ENCODE results near the gene GSTA3. TPM values are rescaled to one million over a fixed set of nuclear protein-coding genes. Genes with fewer than 3 reads are reported as not detected.
"Not testable (repeated sequence)": the region's sequence is repeated elsewhere in the genome, so short reads cannot be mapped to it uniquely, and the experiment has no call there.

GSTA3 gene
- total RNA-seq, 1 experiment from 2014 or later: not detected

GRCh38 chr6:52922161-52922560, 12.7 kb upstream of the GSTA3 start:
- ATAC-seq (no peak), DNase-seq (no peak)
- no peaks in the 10 kb centered on the region for H3K9me3 ChIP-seq (ENCODE audit: low read length)
- BruUV-seq (replicated peaks): no TSS peak
- H3K36me3 ChIP-seq (ENCODE audit: low read depth, low read length): no peaks in the 10 kb centered on the region
- POLR2A ChIA-PET (ENCODE audit: unreplicated experiment): no interaction called here
- H4K20me1 ChIP-seq (ENCODE audit: low read length): no peaks in the 10 kb centered on the region
- intact Hi-C loops (cut with micrococcal nuclease): no loop called here
- H3K4me2 ChIP-seq (ENCODE audit: low read length): peak overlapping the region; percentile 60
- H2AFZ ChIP-seq (ENCODE audit: low read length): no peak overlapping the region
- no peaks in the 10 kb centered on the region for H3K27me3 ChIP-seq (ENCODE audit: low read length)
- H3K4me1 ChIP-seq (ENCODE audit: insufficient read depth, low read length): peaks cover 37% of the 10 kb centered on the region
- CTCF ChIA-PET: no interaction called here
- no peaks in the 10 kb centered on the region for H3F3A ChIP-seq (ENCODE audit: low read length, unreplicated experiment)
- no peak for TF ChIP-seq EZH2phosphoT487 (IDR thresholded peaks at IDR 0.05; ENCODE audit: borderline replicate concordance, low read length)
- no peak for TF ChIP-seq CTCF (conservative IDR thresholded peaks at IDR 0.05; ENCODE audit: low read depth, low read length)
- TF ChIP-seq EZH2 (IDR thresholded peaks at IDR 0.05; ENCODE audit: low read length, unreplicated experiment): no peak
- H3K79me2 ChIP-seq (ENCODE audit: low read length): no peaks in the 10 kb centered on the region
- no peak overlapping the region for H3K9ac ChIP-seq (ENCODE audit: low read length)
- H3K9me2 ChIP-seq (replicated peaks; ENCODE audit: low read length): no peaks in the 10 kb centered on the region
- no peak overlapping the region for H3K4me3 ChIP-seq (ENCODE audit: low read length)
- H3K27ac ChIP-seq (ENCODE audit: low read length): no peak overlapping the region

GRCh38 chr6:52921743-52922142, 12.2 kb upstream of the GSTA3 start:
- Histone ChIP-seq H3K79me2 (ENCODE audit: low read length) (no peaks in the 10 kb centered on the region), H3K27ac (ENCODE audit: low read length) (no peak overlapping the region), H3K27me3 (ENCODE audit: low read length) (no peaks in the 10 kb centered on the region), H3K4me2 (ENCODE audit: low read length) (peak overlapping the region; percentile 60), H2AFZ (ENCODE audit: low read length) (no peak overlapping the region), H3K9me2 (replicated peaks; ENCODE audit: low read length) (no peaks in the 10 kb centered on the region), H3K36me3 (ENCODE audit: low read depth, low read length) (no peaks in the 10 kb centered on the region), H3F3A (ENCODE audit: low read length, unreplicated experiment) (no peaks in the 10 kb centered on the region), H3K4me3 (ENCODE audit: low read length) (no peak overlapping the region), H3K4me1 (ENCODE audit: insufficient read depth, low read length) (peaks cover 37% of the 10 kb centered on the region), H4K20me1 (ENCODE audit: low read length) (no peaks in the 10 kb centered on the region), H3K9me3 (ENCODE audit: low read length) (no peaks in the 10 kb centered on the region), H3K9ac (ENCODE audit: low read length) (no peak overlapping the region)
- no TSS peak for BruUV-seq (replicated peaks)
- intact Hi-C loops (cut with micrococcal nuclease): no loop called here
- ATAC-seq (no peak), DNase-seq (peak; percentile 58)
- POLR2A ChIA-PET (ENCODE audit: unreplicated experiment): no interaction called here
- TF ChIP-seq CTCF (conservative IDR thresholded peaks at IDR 0.05; ENCODE audit: low read depth, low read length) (no peak), EZH2 (IDR thresholded peaks at IDR 0.05; ENCODE audit: low read length, unreplicated experiment) (no peak), EZH2phosphoT487 (IDR thresholded peaks at IDR 0.05; ENCODE audit: borderline replicate concordance, low read length) (no peak)
- CTCF ChIA-PET: no interaction called here

- ATAC-seq; H3K27me3 ChIP-seq (ENCODE audit: low read length); H3K9ac ChIP-seq (ENCODE audit: low read length); DNase-seq; H2AFZ ChIP-seq (ENCODE audit: low read length); H3K27ac ChIP-seq (ENCODE audit: low read length); H3F3A ChIP-seq (ENCODE audit: low read length, unreplicated experiment); H3K36me3 ChIP-seq (ENCODE audit: low read depth, low read length); H3K9me2 ChIP-seq (replicated peaks; ENCODE audit: low read length); BruUV-seq (replicated peaks); H3K79me2 ChIP-seq (ENCODE audit: low read length); H3K4me2 ChIP-seq (ENCODE audit: low read length); H3K4me3 ChIP-seq (ENCODE audit: low read length); H4K20me1 ChIP-seq (ENCODE audit: low read length); H3K9me3 ChIP-seq (ENCODE audit: low read length); intact Hi-C loops (cut with micrococcal nuclease); CTCF ChIA-PET; POLR2A ChIA-PET (ENCODE audit: unreplicated experiment): not testable (repeated sequence)
- H3K4me1 ChIP-seq (ENCODE audit: insufficient read depth, low read length): peaks cover 30% of the 10 kb centered on the region
Observed at GRCh38 chr6:52919511-52919910, 10.0 kb upstream of the GSTA3 start.

GRCh38 chr6:52918771-52919170, 9.3 kb upstream of the GSTA3 start:
- H3K36me3 ChIP-seq (ENCODE audit: low read depth, low read length); H2AFZ ChIP-seq (ENCODE audit: low read length); ATAC-seq; H3K9ac ChIP-seq (ENCODE audit: low read length); H3F3A ChIP-seq (ENCODE audit: low read length, unreplicated experiment); BruUV-seq (replicated peaks); CTCF ChIA-PET; H3K79me2 ChIP-seq (ENCODE audit: low read length); H3K9me2 ChIP-seq (replicated peaks; ENCODE audit: low read length); POLR2A ChIA-PET (ENCODE audit: unreplicated experiment); H3K4me3 ChIP-seq (ENCODE audit: low read length); H4K20me1 ChIP-seq (ENCODE audit: low read length); DNase-seq; H3K27me3 ChIP-seq (ENCODE audit: low read length); H3K9me3 ChIP-seq (ENCODE audit: low read length): not testable (repeated sequence)
- Histone ChIP-seq H3K27ac (ENCODE audit: low read length) (peak overlapping the region; percentile 25; the same call in 1 of the 2 replicates), H3K4me2 (ENCODE audit: low read length) (peak overlapping the region; percentile 39; the same call in 1 of the 2 replicates), H3K4me1 (ENCODE audit: insufficient read depth, low read length) (peaks cover 30% of the 10 kb centered on the region)
- intact Hi-C loops (cut with micrococcal nuclease): loop anchor here (1.0 kb wide), 1 partner anchor 11 kb away; no protein-coding TSS in a partner anchor

GRCh38 chr6:52918027-52918686, 8.7 kb upstream of the GSTA3 start:
- H4K20me1 ChIP-seq (ENCODE audit: low read length); H3K4me3 ChIP-seq (ENCODE audit: low read length); H2AFZ ChIP-seq (ENCODE audit: low read length); H3F3A ChIP-seq (ENCODE audit: low read length, unreplicated experiment); H3K9me2 ChIP-seq (replicated peaks; ENCODE audit: low read length); H3K9me3 ChIP-seq (ENCODE audit: low read length); H3K36me3 ChIP-seq (ENCODE audit: low read depth, low read length); H3K9ac ChIP-seq (ENCODE audit: low read length); BruUV-seq (replicated peaks); H3K79me2 ChIP-seq (ENCODE audit: low read length); POLR2A ChIA-PET (ENCODE audit: unreplicated experiment); H3K27me3 ChIP-seq (ENCODE audit: low read length): not testable (repeated sequence)
- Histone ChIP-seq H3K27ac (ENCODE audit: low read length) (0 out of 2 replicates have a peak overlapping the region, but pooled peaks have one; percentile 31), H3K4me1 (ENCODE audit: insufficient read depth, low read length) (peaks cover 30% of the 10 kb centered on the region), H3K4me2 (ENCODE audit: low read length) (peak overlapping the region; percentile 39; the same call in 1 of the 2 replicates)
- intact Hi-C loops (cut with micrococcal nuclease): loop anchor here (1.0 kb wide), 1 partner anchor 11 kb away; no protein-coding TSS in a partner anchor
- DNase-seq (peak; percentile 96), ATAC-seq (peak; percentile 99)
- CTCF ChIA-PET: interaction anchor here (0.5 kb wide), 1 partner anchor 150 kb away, joined by 3 read pairs; no protein-coding TSS in a partner anchor

Measured in PC-3 (cell line).